WTC11 (cell line): ENCODE results near the gene ZNF581.

Experiments used
- NR2C2 ChIP-seq: sonication (generic); formaldehyde crosslinking; IDR thresholded peaks from 2 replicates; pipeline ENCODE4 v1.8.0; 2022; ENCODE audit warnings: mild to moderate bottlenecking, missing genetic modification reagents
- NR3C1 ChIP-seq: sonication (generic); formaldehyde crosslinking; conservative IDR thresholded peaks from 2 replicates; pipeline ENCODE4 v1.8.1; 2023; ENCODE audit warnings: low read depth, mild to moderate bottlenecking, missing genetic modification reagents
- ZNF416 ChIP-seq: fragments of 250-450 bp; sonication (Bioruptor Pico); IDR thresholded peaks from 2 replicates; pipeline ENCODE4 v1.9.0; 2021; ENCODE audit warnings: mild to moderate bottlenecking, inconsistent platforms
- TF ChIP-seq, protein P1 (sequence below): fragments of 200-600 bp; IDR thresholded peaks from 2 replicates; pipeline ENCODE4 v1.8.0; 2022; ENCODE audit warnings: antibody characterized with exemption
- TF ChIP-seq, protein P2 (sequence below): sonication (generic); formaldehyde crosslinking; IDR thresholded peaks from 2 replicates; pipeline ENCODE4 v1.8.1; 2022; ENCODE audit warnings: low read depth, mild to moderate bottlenecking, moderate library complexity, missing genetic modification reagents, borderline replicate concordance
- TF ChIP-seq, protein P3 (sequence below): sonication (generic); formaldehyde crosslinking; IDR thresholded peaks from 2 replicates; pipeline ENCODE4 v1.8.0; 2022; ENCODE audit warnings: mild to moderate bottlenecking, missing genetic modification reagents
- TF ChIP-seq, protein P4 (sequence below): sonication (generic); formaldehyde crosslinking; IDR thresholded peaks from 2 replicates; pipeline ENCODE4 v1.8.0; 2022; ENCODE audit warnings: mild to moderate bottlenecking, missing genetic modification reagents
- TF ChIP-seq, protein P5 (sequence below): sonication (generic); formaldehyde crosslinking; IDR thresholded peaks from 2 replicates; pipeline ENCODE4 v1.8.1; 2023; ENCODE audit warnings: mild to moderate bottlenecking, missing genetic modification reagents, moderate library complexity

DNA sequence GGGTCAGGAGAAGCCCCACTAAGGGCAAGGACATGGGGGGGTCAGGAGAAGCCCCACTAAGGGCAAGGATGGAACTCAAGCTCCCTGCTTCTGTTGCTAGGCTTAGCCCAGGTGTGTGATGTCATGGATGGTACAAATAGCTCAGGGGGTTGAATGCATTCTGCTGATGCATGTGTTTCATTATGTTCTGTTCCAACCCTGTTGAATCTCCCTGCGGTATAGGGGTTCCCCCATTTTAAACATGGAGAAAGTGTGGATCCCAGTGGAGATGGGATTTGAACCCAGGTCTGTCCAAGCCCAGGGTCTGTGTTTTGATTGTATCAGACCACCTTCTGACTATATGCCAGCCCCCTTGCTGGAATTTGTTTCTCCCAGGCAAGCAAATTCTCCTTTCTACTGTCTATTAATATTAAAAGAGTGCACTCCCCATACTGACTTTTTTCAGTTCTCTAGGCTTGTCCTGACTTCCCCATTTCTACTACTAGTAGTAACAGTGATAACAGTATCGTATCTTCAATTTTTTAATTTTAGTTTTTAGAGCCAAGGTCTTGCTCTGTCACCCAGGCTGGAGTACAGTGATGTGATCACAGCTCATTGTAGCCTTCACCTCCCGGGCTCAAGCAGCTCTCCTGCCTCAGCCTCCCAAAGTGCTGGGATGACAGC, 31.3 kb upstream of the ZNF581 start:
- TF ChIP-seq, protein P1, sequence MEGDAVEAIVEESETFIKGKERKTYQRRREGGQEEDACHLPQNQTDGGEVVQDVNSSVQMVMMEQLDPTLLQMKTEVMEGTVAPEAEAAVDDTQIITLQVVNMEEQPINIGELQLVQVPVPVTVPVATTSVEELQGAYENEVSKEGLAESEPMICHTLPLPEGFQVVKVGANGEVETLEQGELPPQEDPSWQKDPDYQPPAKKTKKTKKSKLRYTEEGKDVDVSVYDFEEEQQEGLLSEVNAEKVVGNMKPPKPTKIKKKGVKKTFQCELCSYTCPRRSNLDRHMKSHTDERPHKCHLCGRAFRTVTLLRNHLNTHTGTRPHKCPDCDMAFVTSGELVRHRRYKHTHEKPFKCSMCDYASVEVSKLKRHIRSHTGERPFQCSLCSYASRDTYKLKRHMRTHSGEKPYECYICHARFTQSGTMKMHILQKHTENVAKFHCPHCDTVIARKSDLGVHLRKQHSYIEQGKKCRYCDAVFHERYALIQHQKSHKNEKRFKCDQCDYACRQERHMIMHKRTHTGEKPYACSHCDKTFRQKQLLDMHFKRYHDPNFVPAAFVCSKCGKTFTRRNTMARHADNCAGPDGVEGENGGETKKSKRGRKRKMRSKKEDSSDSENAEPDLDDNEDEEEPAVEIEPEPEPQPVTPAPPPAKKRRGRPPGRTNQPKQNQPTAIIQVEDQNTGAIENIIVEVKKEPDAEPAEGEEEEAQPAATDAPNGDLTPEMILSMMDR, result no peak
- TF ChIP-seq, protein P2, sequence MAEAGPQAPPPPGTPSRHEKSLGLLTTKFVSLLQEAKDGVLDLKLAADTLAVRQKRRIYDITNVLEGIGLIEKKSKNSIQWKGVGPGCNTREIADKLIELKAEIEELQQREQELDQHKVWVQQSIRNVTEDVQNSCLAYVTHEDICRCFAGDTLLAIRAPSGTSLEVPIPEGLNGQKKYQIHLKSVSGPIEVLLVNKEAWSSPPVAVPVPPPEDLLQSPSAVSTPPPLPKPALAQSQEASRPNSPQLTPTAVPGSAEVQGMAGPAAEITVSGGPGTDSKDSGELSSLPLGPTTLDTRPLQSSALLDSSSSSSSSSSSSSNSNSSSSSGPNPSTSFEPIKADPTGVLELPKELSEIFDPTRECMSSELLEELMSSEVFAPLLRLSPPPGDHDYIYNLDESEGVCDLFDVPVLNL, result no peak
- TF ChIP-seq, protein P3, sequence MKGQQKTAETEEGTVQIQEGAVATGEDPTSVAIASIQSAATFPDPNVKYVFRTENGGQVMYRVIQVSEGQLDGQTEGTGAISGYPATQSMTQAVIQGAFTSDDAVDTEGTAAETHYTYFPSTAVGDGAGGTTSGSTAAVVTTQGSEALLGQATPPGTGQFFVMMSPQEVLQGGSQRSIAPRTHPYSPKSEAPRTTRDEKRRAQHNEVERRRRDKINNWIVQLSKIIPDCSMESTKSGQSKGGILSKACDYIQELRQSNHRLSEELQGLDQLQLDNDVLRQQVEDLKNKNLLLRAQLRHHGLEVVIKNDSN (CRISPR knock-in tag), result no peak
- TF ChIP-seq, protein P4, sequence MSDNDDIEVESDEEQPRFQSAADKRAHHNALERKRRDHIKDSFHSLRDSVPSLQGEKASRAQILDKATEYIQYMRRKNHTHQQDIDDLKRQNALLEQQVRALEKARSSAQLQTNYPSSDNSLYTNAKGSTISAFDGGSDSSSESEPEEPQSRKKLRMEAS (CRISPR knock-in tag), result no peak
- TF ChIP-seq NR2C2 (CRISPR knock-in tag), result no peak
- TF ChIP-seq, protein P5, sequence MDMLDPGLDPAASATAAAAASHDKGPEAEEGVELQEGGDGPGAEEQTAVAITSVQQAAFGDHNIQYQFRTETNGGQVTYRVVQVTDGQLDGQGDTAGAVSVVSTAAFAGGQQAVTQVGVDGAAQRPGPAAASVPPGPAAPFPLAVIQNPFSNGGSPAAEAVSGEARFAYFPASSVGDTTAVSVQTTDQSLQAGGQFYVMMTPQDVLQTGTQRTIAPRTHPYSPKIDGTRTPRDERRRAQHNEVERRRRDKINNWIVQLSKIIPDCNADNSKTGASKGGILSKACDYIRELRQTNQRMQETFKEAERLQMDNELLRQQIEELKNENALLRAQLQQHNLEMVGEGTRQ (CRISPR knock-in tag), result no peak
- TF ChIP-seq NR3C1 (CRISPR knock-in tag), result no peak
- TF ChIP-seq ZNF416, result no peak
